HS-27A (cell line): ENCODE measurements around the gene ACVR2B.

Experiments used
- DNase-seq: peaks from one replicate; pipeline ENCODE4 v3.0.0-alpha.2; 2012; ENCODE audit warnings: low read depth, missing footprints

ACVR2B gene

DNA sequence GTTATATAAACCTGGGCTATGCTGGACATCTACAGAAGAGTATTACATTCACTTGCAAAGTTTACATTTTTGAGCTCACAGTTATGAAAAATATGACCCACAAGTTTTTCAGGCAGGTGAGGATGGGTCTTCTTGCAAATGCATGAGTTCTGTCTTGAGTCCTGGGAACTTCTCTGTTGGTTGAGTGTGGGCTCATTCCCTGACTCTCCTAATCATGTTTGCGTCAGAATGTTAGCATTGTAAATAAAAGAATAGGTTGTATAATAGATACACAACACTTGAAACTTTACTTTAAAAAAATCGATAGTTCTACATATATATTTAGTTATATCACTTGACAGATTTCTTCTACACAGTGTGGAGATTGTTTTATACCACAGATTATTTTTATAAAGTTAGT, 35.3 kb downstream of the ACVR2B start:
- DNase-seq: no peak

DNA sequence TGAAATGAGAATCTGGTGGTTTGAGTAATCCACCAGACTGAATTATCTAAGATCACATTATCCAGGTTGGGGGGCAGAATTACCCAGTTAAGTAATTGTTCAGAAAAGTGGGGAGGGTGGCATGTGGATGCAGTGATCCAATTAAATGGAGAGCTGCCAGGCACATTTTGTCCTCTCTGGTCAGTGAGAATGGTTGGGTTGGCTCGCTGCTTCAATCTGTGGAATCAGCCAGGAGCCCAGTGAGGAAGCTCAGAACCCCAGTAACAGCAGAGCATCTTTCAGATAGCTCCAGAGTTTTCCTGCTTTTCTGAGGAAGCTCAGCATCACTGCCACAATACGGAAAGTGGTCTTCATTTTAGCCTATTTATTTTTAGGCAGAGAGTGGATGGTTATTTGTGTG, 36.1 kb downstream of the ACVR2B start:
- no peak for DNase-seq

DNA sequence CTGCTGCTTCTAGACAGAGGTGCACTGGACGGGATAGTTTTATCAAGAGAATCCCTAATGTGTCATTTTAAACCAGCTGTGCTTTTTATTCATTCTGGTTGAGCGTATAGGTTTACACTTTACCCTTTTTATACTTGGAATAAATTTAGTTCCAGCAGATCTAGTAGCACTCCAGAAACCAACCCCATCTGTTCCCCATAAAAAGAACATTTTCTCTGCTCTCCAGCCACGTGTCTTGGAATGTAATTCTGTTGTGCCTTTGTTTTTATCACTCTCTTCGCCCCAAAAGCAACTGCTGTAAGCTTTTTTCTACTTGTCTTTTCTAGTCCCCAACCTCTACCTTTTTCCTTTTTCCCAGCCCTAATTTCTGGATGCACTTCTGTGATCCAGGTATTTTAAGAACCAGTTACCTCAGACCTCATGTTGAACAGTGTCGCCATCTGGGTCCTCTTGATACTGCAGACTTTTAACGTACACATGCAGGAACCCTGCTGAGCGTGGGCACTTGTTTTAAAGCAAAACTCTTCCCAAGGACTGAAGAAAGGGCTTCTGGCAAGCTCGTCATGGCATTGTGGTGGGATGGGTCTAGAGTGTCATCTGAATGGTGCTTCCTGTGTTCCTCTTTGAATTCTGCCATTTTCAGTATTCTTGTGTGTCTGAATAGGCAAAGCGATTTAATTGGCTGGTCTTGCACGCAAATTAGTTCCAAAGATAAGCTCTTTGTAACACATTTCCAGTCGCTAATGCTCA, 36.8 kb downstream of the ACVR2B start:
- no peak for DNase-seq

DNA sequence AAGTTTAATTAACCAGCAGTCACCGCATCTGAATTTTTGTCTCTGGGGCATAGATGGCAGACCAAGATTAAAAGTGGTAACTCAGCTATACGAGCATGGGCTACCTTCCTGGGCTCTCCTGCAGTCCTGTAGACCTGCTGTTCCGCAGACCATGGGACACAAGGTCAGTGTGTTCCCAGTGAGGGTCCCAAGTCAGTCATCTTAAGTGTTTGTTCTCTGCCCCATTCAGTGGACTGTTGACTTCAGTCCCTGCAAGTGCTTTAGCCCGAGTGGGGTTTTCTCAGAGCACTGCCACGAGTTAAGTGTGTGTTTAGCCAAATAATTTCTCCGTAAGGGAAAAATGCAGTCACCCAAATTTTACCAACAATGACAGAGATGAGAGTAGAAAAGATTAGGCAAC, 37.5 kb downstream of the ACVR2B start:
- no peak for DNase-seq

DNA sequence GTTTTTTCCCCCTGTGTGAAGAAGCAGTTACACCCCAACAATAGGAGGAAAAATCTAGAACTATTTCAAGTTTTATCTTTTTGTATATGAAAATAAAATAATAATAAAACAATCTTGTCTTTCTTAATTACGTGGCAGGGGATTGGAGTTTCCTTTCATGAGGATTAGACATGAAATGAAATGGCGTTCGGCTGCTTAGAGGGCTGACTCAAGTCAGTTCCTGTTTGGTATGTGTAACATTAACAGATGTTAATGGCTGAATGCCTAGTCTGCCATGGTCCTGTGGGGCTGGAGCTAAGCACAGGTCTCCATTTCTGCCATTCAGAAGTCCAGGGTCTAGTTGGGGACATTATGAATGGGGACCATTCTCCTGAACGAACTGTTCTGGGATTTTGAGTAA, 39.3 kb downstream of the ACVR2B start:
- DNase-seq: no peak

DNA sequence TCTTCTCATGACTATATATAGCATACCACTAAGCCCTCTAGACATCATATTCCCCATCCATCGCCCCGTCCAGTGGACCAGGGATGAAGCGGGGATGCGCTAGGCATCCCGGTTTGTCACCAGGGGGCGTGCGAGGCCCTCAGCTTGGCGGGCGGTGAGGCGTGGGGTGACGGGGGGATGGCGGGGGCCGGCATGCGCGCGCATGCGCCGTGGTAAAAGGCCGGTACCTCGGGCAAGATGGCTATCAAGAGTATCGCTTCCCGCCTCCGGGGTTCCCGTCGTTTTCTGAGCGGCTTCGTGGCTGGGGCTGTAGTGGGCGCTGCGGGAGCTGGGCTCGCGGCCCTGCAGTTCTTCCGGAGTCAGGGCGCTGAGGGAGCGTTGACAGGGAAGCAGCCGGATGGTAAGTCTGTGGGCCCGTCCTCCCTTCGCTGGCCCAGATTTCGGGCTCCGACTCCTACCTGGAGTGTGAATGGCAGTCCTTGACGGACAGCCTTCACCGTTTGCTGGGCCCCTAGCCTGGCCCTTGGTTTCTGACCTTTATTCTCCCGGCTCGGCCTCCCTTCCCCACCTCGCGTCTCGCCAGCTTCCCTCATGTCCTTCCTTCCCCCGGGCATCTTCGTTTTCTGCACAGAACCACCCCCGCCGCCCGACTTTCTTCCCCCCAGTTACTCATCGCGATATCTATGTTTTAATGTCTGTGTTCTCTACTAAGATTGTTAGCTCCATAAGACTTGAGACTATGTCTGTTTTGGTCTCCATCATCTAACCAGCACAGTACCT, 42.6 kb downstream of the ACVR2B start, which contains the start of gene EXOG:
EXOG (plus strand) TSS at position 210 of the 780 bp plus-strand sequence; CDS start at position 238, 28 bp downstream.
- peak; percentile 74 for DNase-seq

DNA sequence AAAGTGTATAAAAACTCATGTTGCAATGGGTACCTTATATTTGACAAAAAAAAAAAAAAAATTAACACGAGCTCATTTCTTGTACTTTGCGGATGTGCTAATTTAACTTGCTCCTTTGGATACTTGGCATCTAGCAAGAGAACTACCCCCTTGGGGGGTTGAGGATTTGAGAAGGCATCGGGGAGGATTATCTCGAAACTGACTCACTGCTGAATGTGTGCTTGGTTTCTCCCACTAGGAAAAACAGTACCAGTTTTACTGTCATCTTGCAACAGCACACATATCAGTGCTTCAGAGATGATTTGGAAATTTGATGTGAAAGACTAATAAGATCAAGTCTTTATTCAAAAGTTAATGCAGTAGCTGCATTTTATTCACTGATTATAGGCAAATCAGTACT, 43.3 kb downstream of the ACVR2B start:
- DNase-seq: peak; percentile 23

DNA sequence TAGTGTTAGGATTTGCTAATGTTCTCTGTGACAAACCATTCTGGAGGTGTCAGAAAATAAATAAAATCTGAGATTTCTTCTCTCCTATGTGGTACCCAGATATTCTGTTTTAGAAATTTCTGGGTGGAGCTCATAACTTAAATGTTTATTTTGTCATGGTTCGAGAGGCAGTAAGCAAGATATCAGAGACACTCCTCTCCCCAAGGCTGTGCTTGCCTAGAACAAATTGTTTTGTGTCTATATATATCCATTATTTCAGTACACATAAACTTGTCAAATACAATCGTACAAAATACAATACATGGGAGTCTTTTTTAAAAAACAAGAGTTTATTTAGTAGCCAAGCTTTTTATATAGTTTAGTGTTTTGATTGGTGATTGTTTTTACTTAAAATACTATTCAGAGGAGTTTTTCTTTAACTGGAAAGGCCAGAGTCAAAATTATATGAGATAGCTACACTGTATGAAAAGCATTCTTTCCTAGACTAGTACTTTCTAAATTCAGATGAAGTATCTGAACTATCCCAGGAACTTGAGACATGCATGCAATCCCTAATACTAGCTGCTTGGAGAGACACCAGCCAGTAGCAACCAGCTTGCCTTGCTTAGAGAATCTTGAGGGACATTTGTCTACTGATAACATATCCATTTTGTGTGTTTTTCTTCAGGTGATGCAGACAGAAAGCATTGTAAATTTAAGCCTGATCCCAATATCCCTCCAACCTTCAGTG, 47.2 kb downstream of the ACVR2B start:
- no peak for DNase-seq

DNA sequence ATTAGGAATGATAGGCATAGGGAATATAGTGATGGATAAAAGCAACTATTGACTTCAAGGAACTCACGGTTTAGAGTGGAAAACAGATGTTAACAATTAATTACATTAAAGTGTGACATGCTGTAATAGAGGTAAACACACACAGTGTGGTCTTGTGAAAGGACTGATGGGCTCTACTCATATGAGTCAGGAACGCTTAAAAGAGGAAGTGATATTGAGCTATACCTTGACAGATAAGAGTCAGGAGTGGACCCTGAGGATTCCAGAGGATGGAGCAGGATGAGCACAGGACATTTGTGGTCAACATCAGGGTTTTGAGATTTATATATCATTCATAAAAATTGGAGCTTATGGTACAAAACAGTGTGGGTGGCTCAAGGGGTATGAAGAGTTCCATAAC, 53.4 kb downstream of the ACVR2B start:
- DNase-seq: no peak

DNA sequence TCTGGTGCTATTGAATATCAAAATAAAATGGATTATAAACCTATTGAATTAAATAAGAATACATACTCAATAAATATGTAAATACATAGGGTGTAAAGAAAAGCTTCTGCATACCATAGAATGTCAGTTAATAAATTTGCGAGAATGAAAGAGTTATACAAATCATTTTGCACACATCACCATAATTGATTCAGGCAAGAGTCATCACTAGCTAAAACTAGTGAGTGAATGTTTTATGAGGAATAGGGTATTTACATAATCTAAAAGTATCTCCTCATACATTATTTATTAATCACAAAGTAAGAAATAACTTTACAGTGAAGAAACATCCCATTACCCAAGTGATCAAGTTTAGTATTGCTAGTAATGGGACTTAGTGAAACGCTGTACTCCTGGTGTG, 56.0 kb downstream of the ACVR2B start:
- no peak for DNase-seq

DNA sequence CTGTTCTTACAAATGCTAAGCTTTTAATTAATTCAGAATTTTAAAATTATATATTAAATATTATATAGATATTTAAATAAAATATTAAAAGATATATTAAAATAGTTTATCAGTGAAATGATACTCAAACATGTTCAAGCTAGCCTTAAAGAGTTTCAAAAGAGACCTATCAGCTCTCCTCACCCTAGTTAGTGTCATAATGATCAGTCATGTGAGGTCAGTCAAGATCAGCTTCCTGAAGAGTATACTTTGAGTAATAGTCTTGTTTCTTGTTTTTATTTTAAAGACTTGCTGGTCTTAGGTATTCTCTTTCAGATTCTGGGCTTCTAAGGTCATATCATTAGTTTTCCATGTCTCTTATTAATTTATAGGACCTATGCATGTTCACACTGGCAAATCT, 56.9 kb downstream of the ACVR2B start:
- no peak for DNase-seq

DNA sequence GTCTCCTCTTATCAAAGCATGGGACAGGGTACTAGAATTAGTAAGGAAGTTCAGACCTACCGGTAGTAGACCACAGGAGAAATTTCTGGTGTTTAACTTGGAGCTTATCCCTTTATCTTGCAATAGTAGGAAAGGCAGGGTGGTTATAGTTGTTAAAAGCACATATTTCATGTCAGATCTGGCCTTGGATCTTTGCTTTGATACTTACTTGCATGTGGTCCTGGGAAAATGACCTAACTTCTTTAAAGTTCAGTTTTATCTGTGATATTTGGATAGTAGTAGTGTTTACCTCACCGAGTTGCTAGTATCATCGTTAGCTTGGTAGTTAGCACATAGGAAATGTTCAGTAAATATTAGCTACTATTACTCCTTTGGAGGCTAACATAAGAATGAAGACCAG, 57.9 kb downstream of the ACVR2B start:
- DNase-seq: no peak

DNA sequence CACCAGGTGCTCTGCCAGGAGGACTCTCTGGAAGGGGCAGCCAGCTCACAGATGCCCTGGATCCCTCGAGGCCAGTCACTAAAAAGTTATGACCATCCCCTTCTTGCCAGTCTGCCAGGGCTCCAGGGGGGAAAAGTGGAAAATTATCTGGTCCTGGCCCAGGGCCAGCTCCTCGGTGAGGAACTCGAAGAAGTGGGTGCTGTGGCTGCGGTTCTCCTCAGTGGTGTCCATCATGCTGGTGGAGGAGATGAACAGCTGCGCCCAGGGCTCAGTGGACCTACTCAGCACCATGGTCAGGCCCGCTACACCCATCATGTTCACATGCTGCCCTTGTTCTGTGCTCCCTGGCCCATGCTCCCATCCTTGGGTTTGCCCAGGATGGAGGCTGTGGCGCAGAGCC, 61.7 kb downstream of the ACVR2B start:
- DNase-seq: no peak

DNA sequence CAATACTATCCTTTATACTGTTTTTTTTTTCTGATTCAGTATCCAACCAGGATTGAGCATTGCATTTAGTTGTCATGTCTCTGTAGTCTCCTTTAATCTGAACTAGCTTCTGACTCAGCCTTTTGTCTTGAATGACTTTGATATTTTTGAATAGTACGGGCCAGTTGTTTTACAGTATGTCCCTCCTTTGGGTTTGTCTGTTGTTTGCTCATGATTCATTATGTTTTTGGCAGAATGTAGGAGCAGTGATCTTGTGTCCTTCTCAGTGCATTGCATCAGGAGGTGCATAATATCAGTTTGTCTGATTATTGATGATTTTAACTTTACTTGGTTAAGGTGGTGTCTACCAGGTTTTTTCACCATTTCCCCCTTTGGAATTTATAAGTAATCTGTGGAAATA, 63.0 kb downstream of the ACVR2B start:
- no peak for DNase-seq

DNA sequence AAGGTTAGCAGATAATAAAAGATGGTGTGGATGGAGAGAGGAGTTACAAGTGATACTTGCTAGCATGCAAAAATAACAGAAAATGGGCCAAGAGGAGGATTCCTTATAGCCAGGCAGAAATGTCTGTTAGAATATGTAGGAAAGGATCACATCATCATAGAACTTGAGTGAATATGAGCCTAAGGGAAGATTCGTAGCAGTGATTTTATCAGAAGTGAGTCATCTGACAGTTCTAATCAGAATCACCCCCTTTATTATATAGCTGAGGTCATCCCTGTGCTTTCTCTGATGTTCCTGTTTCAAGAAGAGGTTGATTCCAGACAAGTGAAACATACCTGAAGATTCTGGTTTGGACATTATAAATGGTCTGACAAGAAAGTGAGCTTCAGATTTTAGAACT, 65.3 kb downstream of the ACVR2B start:
- DNase-seq: no peak

DNA sequence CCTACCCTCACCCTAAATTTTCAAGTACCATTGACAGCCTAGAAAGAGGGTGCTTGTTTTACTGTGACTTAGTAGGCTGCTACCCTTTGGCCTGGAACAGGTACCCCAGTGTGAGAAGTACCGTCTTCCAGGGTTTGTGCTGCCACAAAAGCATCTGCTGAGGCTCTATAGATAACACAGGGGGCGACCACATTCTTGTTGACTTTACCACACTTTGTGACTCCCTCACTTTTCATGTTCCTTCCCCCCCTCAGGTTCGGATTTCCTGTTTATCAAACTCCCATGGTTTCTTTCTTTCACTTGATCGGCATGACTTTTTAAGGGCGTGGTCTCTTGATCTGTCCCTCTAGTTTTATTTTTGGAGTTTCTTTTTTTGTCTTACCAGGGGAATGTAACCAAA, 66.0 kb downstream of the ACVR2B start:
- no peak for DNase-seq

DNA sequence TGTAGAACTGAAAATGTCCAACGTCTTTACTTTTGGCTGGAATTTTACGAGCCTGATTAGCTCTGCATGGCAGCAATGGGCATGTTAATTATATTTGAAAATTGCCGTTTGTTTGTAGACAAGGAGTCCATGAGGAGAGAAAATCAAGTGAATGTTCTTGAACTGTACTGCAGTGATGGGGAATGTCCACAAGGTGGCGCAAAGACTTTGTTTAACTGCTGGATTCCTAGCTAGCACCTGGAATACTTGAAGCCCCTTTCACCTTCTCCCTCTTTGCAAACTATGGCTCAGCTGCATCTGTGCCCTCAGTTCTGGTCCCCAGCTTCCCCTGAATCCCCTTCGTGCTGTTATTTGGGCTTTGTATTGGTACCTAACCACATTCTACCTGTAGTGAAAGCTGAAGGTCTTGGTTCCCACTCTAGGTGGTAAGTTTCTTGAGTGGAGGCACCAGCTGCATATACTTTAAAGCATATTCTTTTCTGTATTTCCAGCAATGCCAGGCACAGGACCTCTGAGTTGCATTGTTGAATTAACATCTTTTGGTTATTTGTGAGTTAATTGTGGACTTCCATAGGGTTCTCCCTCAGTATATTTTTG, 67.8 kb downstream of the ACVR2B start:
- peak; percentile 45 for DNase-seq

DNA sequence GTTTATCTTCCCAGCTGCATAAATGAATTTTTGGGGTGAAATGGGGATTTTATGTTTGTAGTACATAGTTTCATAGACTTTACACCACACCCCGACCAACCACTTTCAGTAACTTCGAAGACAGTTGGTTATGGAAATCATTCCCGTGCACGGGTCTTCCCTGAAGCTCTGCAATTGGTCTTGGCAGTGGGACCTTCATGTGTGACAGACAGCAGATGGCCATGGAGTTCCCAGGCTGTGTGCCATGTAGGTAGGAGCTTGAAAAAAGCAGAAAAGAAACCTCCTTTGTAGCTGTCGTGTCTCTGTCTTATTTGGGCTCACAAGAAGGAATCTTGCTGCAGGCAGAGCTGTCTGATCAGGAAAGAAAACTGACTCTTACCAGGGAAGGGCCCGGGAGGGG, 68.3 kb downstream of the ACVR2B start:
- no peak for DNase-seq

DNA sequence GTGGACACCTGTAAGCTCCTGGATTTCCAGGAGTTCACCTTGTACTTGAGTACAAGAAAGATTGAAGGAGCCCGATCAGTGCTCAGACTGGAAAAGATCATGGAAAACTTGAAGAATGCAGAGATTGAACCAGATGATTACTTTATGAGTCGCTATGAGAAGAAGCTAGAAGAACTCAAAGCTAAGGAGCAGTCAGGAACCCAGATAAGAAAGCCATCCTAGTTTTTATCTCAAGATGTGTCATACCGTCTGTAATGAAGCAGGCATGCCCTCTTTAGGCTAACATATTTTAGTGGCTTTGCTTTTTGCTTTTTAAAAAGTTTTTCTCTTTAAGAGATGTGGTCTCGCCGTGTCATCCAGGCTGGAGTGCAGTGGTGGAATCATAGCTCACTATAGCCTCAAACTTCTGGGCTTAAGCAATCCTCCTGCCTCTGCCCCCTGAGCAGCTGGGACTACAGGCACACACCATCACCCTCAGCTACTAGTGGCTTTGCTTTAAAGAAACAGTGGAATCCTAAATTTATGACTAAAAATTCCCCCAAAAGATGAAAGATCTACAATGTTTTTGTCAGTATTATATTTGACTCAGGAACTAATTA, 70.5 kb downstream of the ACVR2B start:
- DNase-seq: no peak

DNA sequence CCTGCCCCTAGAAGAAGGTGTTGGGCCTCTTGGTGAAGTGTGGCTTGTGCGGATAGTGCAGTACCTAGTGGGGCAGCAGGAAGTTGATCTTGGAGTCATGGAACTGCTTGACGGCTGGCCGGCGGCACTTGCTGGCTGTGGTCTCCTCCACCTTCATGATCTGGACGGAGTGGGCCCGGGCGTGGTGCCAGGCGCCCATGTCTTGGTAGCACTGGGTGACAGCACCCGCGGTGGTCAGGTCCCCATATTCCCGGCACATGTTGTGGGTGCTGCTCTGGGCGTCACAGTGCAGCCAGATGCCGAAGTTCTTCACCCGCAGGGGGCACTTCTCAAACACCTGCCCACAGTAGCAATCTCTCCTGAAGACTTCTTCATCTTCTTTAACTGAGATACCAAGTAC, 73.1 kb downstream of the ACVR2B start:
- DNase-seq: no peak

DNA sequence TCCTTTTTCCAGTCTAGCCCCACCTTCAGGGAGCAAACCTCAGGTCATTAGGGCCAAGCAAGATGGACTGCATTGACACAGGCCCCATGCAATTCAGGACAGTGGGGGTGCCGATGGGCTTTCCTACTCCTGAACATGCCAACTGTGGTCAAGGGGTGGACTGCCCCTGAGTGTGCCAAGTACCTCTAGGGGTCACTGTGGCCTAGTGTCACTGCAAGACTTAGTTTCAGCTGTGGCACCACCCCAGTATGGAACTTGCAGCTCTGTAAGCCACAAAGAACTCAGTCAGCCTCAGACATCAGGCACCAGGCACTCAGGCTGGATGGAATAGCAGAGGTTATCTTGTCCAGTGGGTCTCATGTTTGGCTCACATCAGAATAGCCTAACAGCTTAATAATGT, 74.8 kb downstream of the ACVR2B start:
- DNase-seq: no peak

DNA sequence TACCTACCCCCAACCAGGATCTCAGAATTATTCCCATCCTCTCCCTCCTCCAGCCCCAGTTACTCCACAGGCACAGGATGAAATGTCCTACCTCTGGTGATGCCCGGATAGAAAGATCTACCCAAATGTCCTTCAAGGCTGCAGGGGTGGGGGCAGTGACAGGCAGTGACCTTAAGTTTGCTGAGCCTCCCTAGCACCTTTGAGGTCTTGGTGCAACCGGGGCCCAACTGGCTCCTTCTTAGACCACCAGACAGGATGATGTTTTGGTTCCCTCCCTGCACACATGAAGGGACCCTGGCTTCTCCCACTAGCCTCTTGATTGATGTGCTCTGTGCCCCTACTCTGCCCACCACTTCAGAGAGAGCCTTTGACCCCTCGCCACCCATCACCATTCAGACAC, 78.8 kb downstream of the ACVR2B start:
- no peak for DNase-seq
